ENCODE data around the gene SLC26A5.

The SLC26A5 gene

DNA sequence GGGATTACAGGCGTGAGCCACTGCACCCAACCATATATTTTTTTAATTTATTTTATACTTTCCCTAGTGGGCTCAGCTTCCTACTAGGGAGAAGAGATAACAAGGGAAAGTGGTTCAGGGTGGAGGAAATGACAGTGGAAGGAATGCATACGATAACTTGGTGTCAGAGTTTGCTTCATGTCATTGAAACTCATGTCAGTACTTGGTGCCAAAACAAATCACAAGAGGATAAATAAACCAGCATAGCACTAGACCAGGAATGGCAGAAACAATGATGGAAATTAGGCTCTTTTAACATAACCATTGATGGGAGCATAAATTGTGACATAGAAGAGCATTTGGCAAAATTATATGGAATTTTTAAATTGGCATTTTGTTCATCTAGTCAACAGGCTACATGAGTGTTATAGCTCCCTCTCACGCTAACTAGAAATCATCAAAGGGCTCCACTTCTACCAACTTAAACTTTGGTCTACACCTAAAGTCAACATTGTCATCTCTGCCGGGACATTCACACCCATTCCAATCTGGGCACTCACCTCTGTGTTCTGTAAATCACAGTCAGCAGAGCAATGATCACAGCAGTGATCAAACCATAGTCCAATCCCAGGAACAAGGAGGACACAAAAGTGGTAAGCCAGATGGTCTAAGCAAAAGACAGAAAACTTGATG lies 57.4 kb downstream of the SLC26A5 start:
- TF ChIP-seq NFIC (IDR thresholded peaks at IDR 0.05), result no peak
- TF ChIP-seq RAD21 (IDR thresholded peaks at IDR 0.05; ENCODE audit: low read depth), result no peak
- TF ChIP-seq EGR1 (IDR thresholded peaks at IDR 0.05), result no peak
- TF ChIP-seq TEAD4 (IDR thresholded peaks at IDR 0.05), result no peak
- TF ChIP-seq CREB1 (IDR thresholded peaks at IDR 0.05; ENCODE audit: low read depth), result no peak
- TF ChIP-seq ZBTB7A (IDR thresholded peaks at IDR 0.05; ENCODE audit: low read depth), result no peak
- TF ChIP-seq TCF12 (IDR thresholded peaks at IDR 0.05; ENCODE audit: low read depth), result no peak
- no peak for TF ChIP-seq FOXM1 (IDR thresholded peaks at IDR 0.05; ENCODE audit: borderline replicate concordance, low read depth)
- no peak for TF ChIP-seq YY1 (IDR thresholded peaks at IDR 0.05; ENCODE audit: low read depth)
- no peak for TF ChIP-seq MAX (IDR thresholded peaks at IDR 0.05)
- no peak for TF ChIP-seq REST (IDR thresholded peaks at IDR 0.05; ENCODE audit: low read depth)
- TF ChIP-seq CEBPB (IDR thresholded peaks at IDR 0.05), result no peak
- TF ChIP-seq EP300 (IDR thresholded peaks at IDR 0.05; ENCODE audit: borderline replicate concordance), result no peak
- no peak for TF ChIP-seq TAF1 (IDR thresholded peaks at IDR 0.05; ENCODE audit: low read depth)
- TF ChIP-seq USF1 (IDR thresholded peaks at IDR 0.05), result no peak

GRCh38 chr7:103387242-103387641 lies 58.8 kb downstream of the SLC26A5 start:
- TF ChIP-seq EGR1 (IDR thresholded peaks at IDR 0.05) (no peak), TAF1 (IDR thresholded peaks at IDR 0.05; ENCODE audit: low read depth) (no peak), CEBPB (IDR thresholded peaks at IDR 0.05) (no peak), RAD21 (IDR thresholded peaks at IDR 0.05; ENCODE audit: low read depth) (no peak), NFIC (IDR thresholded peaks at IDR 0.05) (no peak), YY1 (IDR thresholded peaks at IDR 0.05; ENCODE audit: low read depth) (no peak), CREB1 (IDR thresholded peaks at IDR 0.05; ENCODE audit: low read depth) (no peak), TCF12 (IDR thresholded peaks at IDR 0.05; ENCODE audit: low read depth) (no peak), USF1 (IDR thresholded peaks at IDR 0.05) (no peak), MAX (IDR thresholded peaks at IDR 0.05) (no peak), ZBTB7A (IDR thresholded peaks at IDR 0.05; ENCODE audit: low read depth) (no peak)

GRCh38 chr7:103382032-103382402 lies 64.0 kb downstream of the SLC26A5 start:
- TF ChIP-seq YY1 (IDR thresholded peaks at IDR 0.05; ENCODE audit: low read depth) (no peak), TCF12 (IDR thresholded peaks at IDR 0.05; ENCODE audit: low read depth) (no peak)

GRCh38 chr7:103381280-103382031 lies 64.6 kb downstream of the SLC26A5 start:
- no peak for TF ChIP-seq USF1 (IDR thresholded peaks at IDR 0.05)
- no peak for TF ChIP-seq CREB1 (IDR thresholded peaks at IDR 0.05; ENCODE audit: low read depth)
- no peak for TF ChIP-seq CEBPB (IDR thresholded peaks at IDR 0.05)
- TF ChIP-seq YY1 (IDR thresholded peaks at IDR 0.05; ENCODE audit: low read depth), result no peak
- no peak for TF ChIP-seq ZBTB7A (IDR thresholded peaks at IDR 0.05; ENCODE audit: low read depth)
- TF ChIP-seq EP300 (IDR thresholded peaks at IDR 0.05; ENCODE audit: borderline replicate concordance), result no peak

DNA sequence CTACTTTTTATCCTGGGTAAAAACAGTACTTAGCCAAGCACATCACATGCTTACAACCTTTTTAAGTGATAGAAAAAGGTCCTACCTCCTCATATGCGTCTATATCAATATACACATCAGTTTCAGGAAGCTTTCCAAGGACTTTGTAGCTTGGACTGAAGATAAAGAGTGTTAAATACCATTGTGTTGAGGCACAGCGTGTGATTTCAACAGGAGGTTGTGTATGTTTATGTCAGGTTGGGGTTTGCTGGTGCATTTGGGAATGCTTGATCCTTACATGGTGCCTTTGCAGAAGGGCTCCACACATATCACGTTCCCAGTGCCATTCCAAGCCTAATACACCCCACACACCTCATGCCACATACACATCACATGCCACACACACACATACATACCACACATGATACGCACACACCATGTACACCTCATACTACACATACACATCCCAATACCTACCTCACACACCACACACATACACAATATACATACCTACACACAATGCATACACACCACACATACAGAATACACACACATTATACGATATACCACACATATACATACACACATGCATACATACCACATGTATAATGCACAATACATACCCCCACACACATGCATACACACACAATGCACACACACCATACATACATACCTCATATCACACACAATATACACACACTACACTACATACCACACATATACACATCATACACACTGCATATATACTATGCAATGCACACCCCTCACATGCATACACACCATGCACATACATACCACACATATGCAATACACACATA lies 65.4 kb downstream of the SLC26A5 start:
- TF ChIP-seq CREB1 (IDR thresholded peaks at IDR 0.05; ENCODE audit: low read depth) (no peak), YY1 (IDR thresholded peaks at IDR 0.05; ENCODE audit: low read depth) (no peak), FOXM1 (IDR thresholded peaks at IDR 0.05; ENCODE audit: borderline replicate concordance, low read depth) (no peak), EP300 (IDR thresholded peaks at IDR 0.05; ENCODE audit: borderline replicate concordance) (no peak), EGR1 (IDR thresholded peaks at IDR 0.05) (no peak), TEAD4 (IDR thresholded peaks at IDR 0.05) (no peak), NFIC (IDR thresholded peaks at IDR 0.05) (no peak), ZBTB7A (IDR thresholded peaks at IDR 0.05; ENCODE audit: low read depth) (no peak), MAX (IDR thresholded peaks at IDR 0.05) (no peak), RAD21 (IDR thresholded peaks at IDR 0.05; ENCODE audit: low read depth) (no peak), TAF1 (IDR thresholded peaks at IDR 0.05; ENCODE audit: low read depth) (no peak), REST (IDR thresholded peaks at IDR 0.05; ENCODE audit: low read depth) (no peak), CEBPB (IDR thresholded peaks at IDR 0.05) (no peak), USF1 (IDR thresholded peaks at IDR 0.05) (no peak), TCF12 (IDR thresholded peaks at IDR 0.05; ENCODE audit: low read depth) (no peak)

Measured in Ishikawa (cell line).